PC-9 (cell line): ENCODE measurements around the gene CAP2. TPM values are rescaled to one million over a fixed set of nuclear protein-coding genes. Genes with fewer than 3 reads are reported as not detected.

ENCODE experiments used
- BruUV-seq: library from RNA; stranded (reverse); fragments of 400-500 nt; replicated peaks from 2 replicates; lab custom pipeline; 2021; lab: Mats Ljungman, UMichigan
- CTCF ChIA-PET: fragments of 300-600 bp; sonication (Branson Sonifier 250); formaldehyde crosslinking; loops from one replicate; lab custom pipeline; 2022; ENCODE audit warnings: antibody characterized with exemption; lab: Charles Lee
- POLR2A ChIA-PET: fragments of 300-600 bp; sonication (Branson Sonifier 250); formaldehyde crosslinking; loops from one replicate; lab custom pipeline; 2022; ENCODE audit warnings: antibody characterized with exemption; ENCODE audit not compliant: unreplicated experiment; lab: Charles Lee
- DNase-seq, 2 experiments: peaks; one replicate each; pipeline versions ENCODE4 v3.0.0 to v3.0.0-alpha.2; 2015 to 2022; ENCODE audit warnings: mixed read lengths in 1 of 2
- H2AFZ ChIP-seq: fragments of 200-600 bp; sonication (generic); 2 replicates; pipeline ENCODE4 v1.8.1; 2017; ENCODE audit warnings: antibody characterized with exemption
- H3F3A ChIP-seq: fragments of 200-600 bp; sonication (generic); 2 replicates; pipeline ENCODE4 v1.8.1; 2017; ENCODE audit warnings: antibody characterized with exemption, mild to moderate bottlenecking, low read depth; ENCODE audit not compliant: insufficient read depth
- H3K27ac ChIP-seq: fragments of 200-600 bp; sonication (generic); 2 replicates; pipeline ENCODE4 v1.6.1; 2016; ENCODE audit warnings: mixed run types
- H3K27me3 ChIP-seq: fragments of 200-600 bp; sonication (generic); 2 replicates; pipeline ENCODE4 v1.6.1; 2016; ENCODE audit warnings: low read depth, mixed run types; ENCODE audit not compliant: insufficient read depth
- H3K36me3 ChIP-seq: fragments of 200-600 bp; sonication (generic); 2 replicates; pipeline ENCODE4 v1.6.1; 2016; ENCODE audit warnings: low read depth, mixed run types
- H3K4me1 ChIP-seq: fragments of 200-600 bp; sonication (generic); replicated peaks from 2 replicates; pipeline ENCODE4 v1.6.1; 2016; ENCODE audit warnings: mixed run types; ENCODE audit not compliant: insufficient read depth
- H3K4me2 ChIP-seq: fragments of 200-600 bp; sonication (generic); 2 replicates; pipeline ENCODE4 v1.6.1; 2017; ENCODE audit warnings: mixed run types
- H3K4me3 ChIP-seq: fragments of 200-600 bp; sonication (generic); 2 replicates; pipeline ENCODE4 v1.6.1; 2016; ENCODE audit warnings: mixed run types
- H3K79me2 ChIP-seq: fragments of 200-600 bp; sonication (generic); 2 replicates; pipeline ENCODE4 v1.6.1; 2017; ENCODE audit warnings: low read depth, mixed run types
- H3K9me2 ChIP-seq: fragments of 200-600 bp; sonication (generic); 2 replicates; pipeline ENCODE4 v1.8.1; 2017; ENCODE audit warnings: mild to moderate bottlenecking; ENCODE audit not compliant: insufficient read depth
- H3K9me3 ChIP-seq: fragments of 200-600 bp; sonication (generic); 2 replicates; pipeline ENCODE4 v1.8.1; 2016; ENCODE audit warnings: low read depth; ENCODE audit not compliant: insufficient read depth
- H4K20me1 ChIP-seq: fragments of 200-600 bp; sonication (generic); 2 replicates; pipeline ENCODE4 v1.8.1; 2017; ENCODE audit not compliant: insufficient read depth
- CTCF ChIP-seq: fragments of 200-600 bp; sonication (generic); conservative IDR thresholded peaks from 2 replicates; pipeline ENCODE4 v1.6.1; 2017; ENCODE audit warnings: mixed run types, antibody characterized with exemption, mild to moderate bottlenecking, moderate library complexity
- EZH2 ChIP-seq: fragments of 200-600 bp; sonication (generic); IDR thresholded peaks from 2 replicates; pipeline ENCODE4 v1.8.0; 2017; ENCODE audit warnings: antibody characterized with exemption, low read depth
- intact Hi-C: fragments of 100-400 bp; cut with micrococcal nuclease; formaldehyde crosslinking; loops from one replicate; pipeline ENCODE4 v1.10.0; 2022; ENCODE audit not compliant: unreplicated experiment
- total RNA-seq: library from RNA; stranded (reverse); gene quantifications from 2 replicates; pipeline ENCODE4 v1.2.3, GENCODE V29; 2021

Gene CAP2
- total RNA-seq, 1 experiment from 2014 or later: 12.0 TPM

GRCh38 chr6:17354700-17355403 is 38.5 kb upstream of the CAP2 start:
- H2AFZ ChIP-seq: no peak overlapping the region
- no peaks in the 10 kb centered on the region for H3K9me3 ChIP-seq
- no peak overlapping the region for H3K4me2 ChIP-seq
- POLR2A ChIA-PET: no interaction called here
- DNase-seq: no peak
- intact Hi-C loops: no loop called here
- H3K79me2 ChIP-seq: no peaks in the 10 kb centered on the region
- no peaks in the 10 kb centered on the region for H3K27me3 ChIP-seq
- H4K20me1 ChIP-seq: no peaks in the 10 kb centered on the region
- H3K36me3 ChIP-seq: no peaks in the 10 kb centered on the region
- H3K9me2 ChIP-seq: no peaks in the 10 kb centered on the region; the same call in 1 of the 2 replicates
- H3K27ac ChIP-seq: no peak overlapping the region
- CTCF ChIA-PET: interaction anchor here (0.7 kb wide), 1 partner anchor 69 kb away, joined by 7 read pairs; no protein-coding TSS in a partner anchor
- no TSS peak for BruUV-seq
- no peaks in the 10 kb centered on the region for H3F3A ChIP-seq
- no peaks in the 10 kb centered on the region for H3K4me1 ChIP-seq
- no peak overlapping the region for H3K4me3 ChIP-seq
- TF ChIP-seq CTCF: no peak
- TF ChIP-seq EZH2: no peak

- Histone ChIP-seq H3F3A (no peaks in the 10 kb centered on the region), H4K20me1 (no peaks in the 10 kb centered on the region), H3K9me3 (no peaks in the 10 kb centered on the region), H3K27me3 (no peaks in the 10 kb centered on the region), H3K9me2 (no peaks in the 10 kb centered on the region; the same call in 1 of the 2 replicates), H2AFZ (no peak overlapping the region), H3K36me3 (no peaks in the 10 kb centered on the region), H3K4me1 (no peaks in the 10 kb centered on the region), H3K4me2 (no peak overlapping the region), H3K27ac (no peak overlapping the region), H3K4me3 (no peak overlapping the region), H3K79me2 (no peaks in the 10 kb centered on the region)
- POLR2A ChIA-PET: no interaction called here
- TF ChIP-seq EZH2: no peak
- no peak for TF ChIP-seq CTCF
- no peak for DNase-seq
- BruUV-seq: no TSS peak
- CTCF ChIA-PET: no interaction called here
- intact Hi-C loops: no loop called here
Measured at GRCh38 chr6:17355404-17355774, 38.0 kb upstream of the CAP2 start.

GRCh38 chr6:17358515-17358914 is 34.9 kb upstream of the CAP2 start:
- Histone ChIP-seq H3K27me3 (no peaks in the 10 kb centered on the region), H4K20me1 (no peaks in the 10 kb centered on the region), H3K79me2 (no peaks in the 10 kb centered on the region), H2AFZ (no peak overlapping the region), H3K9me3 (no peaks in the 10 kb centered on the region), H3F3A (no peaks in the 10 kb centered on the region), H3K9me2 (no peaks in the 10 kb centered on the region; the same call in 1 of the 2 replicates), H3K27ac (no peak overlapping the region), H3K36me3 (no peaks in the 10 kb centered on the region), H3K4me3 (no peak overlapping the region), H3K4me2 (no peak overlapping the region), H3K4me1 (no peaks in the 10 kb centered on the region)
- TF ChIP-seq EZH2 (no peak), CTCF (no peak)
- BruUV-seq: no TSS peak
- intact Hi-C loops: no loop called here
- ChIA-PET POLR2A (no interaction called here), CTCF (no interaction called here)
- DNase-seq: no peak
